ENCODE measurements around the gene OTOR.

DNA sequence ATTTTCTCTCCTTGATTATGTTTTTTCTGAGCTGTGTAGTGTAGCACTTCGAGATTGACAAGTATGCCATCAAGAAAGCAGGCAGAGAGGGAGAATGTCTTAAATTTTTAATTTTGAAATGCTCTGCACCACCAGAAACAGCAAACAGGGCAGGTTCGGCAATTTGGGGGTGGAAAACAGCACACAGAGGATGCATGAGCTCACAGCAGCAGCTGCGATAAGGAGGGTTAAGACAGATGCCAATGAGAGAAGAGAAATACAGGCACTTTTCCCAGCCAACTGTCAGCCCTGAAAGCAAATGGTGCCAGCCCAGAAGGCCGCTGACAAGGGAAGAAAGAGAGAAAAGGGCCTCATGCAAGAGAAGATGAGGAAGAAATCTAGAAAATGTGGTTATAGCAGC is 33.4 kb upstream of the OTOR start:
- TF ChIP-seq POLR2A (IDR thresholded peaks at IDR 0.05), result no peak
- TF ChIP-seq, protein P1, sequence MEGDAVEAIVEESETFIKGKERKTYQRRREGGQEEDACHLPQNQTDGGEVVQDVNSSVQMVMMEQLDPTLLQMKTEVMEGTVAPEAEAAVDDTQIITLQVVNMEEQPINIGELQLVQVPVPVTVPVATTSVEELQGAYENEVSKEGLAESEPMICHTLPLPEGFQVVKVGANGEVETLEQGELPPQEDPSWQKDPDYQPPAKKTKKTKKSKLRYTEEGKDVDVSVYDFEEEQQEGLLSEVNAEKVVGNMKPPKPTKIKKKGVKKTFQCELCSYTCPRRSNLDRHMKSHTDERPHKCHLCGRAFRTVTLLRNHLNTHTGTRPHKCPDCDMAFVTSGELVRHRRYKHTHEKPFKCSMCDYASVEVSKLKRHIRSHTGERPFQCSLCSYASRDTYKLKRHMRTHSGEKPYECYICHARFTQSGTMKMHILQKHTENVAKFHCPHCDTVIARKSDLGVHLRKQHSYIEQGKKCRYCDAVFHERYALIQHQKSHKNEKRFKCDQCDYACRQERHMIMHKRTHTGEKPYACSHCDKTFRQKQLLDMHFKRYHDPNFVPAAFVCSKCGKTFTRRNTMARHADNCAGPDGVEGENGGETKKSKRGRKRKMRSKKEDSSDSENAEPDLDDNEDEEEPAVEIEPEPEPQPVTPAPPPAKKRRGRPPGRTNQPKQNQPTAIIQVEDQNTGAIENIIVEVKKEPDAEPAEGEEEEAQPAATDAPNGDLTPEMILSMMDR (IDR thresholded peaks at IDR 0.05), result no peak

Data from adrenal gland (tissue), 5 donors.